ENCODE results near the gene OR52N5. TPM values are rescaled to one million over a fixed set of nuclear protein-coding genes. Genes with fewer than 3 reads are reported as not detected.
A peak's percentile ranks its signal among the peaks of the same experiment; 100 is the strongest.

OR52N5 gene
- not detected in 2 replicates for total RNA-seq (2014; rRNA removed; shearing (Covaris generic))

DNA sequence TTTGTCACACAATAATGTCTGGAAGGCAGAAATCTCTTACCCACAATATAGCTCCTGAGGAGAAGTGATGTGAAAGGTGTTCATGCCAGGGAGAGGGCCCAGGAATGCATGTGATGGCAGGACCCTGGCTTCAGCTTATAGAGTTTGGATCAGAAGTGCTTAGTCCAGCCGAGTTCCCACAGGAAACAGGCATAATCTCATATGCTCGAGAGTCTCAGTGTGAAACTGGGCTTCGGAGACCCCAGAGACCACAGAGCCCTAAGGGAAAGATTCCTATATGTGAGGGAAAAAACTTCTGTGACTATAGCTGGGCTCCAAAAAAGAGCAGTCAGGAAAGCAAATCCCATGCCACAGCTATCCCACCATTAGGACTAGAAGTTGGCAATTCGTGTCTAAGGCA lies at the start of gene OR52N5:
TSS of gene OR52N5 (minus strand) at position 101 of the 400 bp plus-strand sequence. CDS start 4,721 bp downstream, outside the sequence.
- in situ Hi-C loops (cut with HindIII; ENCODE audit: low sequenced_read_pairs), result no loop called here
- no peak for DNase-seq (ENCODE audit: low spot score)

- in situ Hi-C loops (cut with HindIII; ENCODE audit: low sequenced_read_pairs), result no loop called here
- DNase-seq (ENCODE audit: low spot score), result no peak
Observed at GRCh38 chr11:5831196-5831829, 48.2 kb upstream of the OR52N5 start.

- no peak for DNase-seq (ENCODE audit: low spot score)
- in situ Hi-C loops (cut with HindIII; ENCODE audit: low sequenced_read_pairs), result no loop called here
Observed at GRCh38 chr11:5818245-5818886, 35.2 kb upstream of the OR52N5 start.

GRCh38 chr11:5815534-5815933 lies 32.4 kb upstream of the OR52N5 start:
- in situ Hi-C loops (cut with HindIII; ENCODE audit: low sequenced_read_pairs), result no loop called here

DNA sequence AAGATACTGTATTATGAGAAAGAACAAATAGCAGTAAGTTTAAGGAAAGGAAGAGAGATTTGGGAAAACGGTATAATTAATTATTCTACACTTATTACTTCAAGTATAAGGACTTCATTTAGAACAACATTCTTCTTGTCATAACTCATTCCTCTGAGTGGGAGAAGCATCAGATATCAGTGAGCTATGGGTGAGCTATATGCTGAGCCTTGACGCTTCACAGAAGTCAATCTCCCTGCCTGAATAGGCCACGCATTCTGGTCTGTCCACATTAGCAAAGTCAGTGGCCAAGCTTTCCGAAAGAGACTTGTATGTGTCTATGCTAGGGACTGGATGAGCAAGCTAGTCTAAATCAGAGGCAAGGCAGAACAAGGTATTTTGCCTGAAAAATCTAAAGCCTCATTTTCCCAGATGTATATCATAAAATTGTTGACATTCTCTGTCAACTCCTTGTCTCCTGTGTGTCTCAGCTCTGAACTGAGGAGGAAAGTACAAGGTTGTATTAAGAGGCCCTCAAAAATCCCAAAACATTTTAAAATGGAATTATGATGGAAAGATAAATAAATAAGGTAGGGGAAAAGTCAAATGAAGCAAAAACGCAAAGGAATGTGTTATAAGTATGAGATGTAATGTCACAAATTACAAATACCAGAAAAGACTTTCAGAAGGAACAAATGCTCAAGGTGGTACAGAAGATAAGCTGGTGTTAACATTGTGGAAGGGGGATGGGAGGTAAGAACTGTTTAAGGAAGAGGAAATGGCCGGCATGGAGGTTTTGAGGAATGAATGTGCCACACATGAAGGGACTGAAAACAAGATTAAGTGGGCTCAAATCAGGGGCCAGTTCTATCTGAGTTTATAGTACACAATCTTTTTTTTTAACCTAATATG lies 27.0 kb upstream of the OR52N5 start:
- DNase-seq (ENCODE audit: low spot score), result no peak
- in situ Hi-C loops (cut with HindIII; ENCODE audit: low sequenced_read_pairs), result no loop called here

More at GRCh38 chr11:5815534-5815933, 32.4 kb upstream of the OR52N5 start:
- no peak for DNase-seq (ENCODE audit: low spot score)

DNA sequence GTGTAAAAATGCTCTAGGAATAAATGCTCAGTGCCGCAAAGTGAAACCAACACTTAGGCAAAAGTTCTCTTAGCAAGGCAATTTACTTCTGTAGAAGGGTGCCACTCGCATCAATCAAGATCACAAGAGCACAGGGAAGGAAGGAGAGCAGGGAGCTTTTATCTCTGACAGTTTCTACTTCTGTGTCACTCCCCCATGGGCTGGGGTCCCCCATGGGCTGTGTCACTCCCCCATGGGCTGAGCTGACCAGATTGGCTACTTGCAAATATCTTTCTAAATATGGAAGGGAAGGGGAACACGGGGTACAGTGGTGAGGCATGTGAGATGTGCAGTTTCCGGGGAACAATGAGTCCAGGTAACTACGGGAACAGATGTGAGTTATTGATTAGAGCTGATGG lies 26.0 kb upstream of the OR52N5 start:
- no peak for DNase-seq (ENCODE audit: low spot score)
- in situ Hi-C loops (cut with HindIII; ENCODE audit: low sequenced_read_pairs), result no loop called here

DNA sequence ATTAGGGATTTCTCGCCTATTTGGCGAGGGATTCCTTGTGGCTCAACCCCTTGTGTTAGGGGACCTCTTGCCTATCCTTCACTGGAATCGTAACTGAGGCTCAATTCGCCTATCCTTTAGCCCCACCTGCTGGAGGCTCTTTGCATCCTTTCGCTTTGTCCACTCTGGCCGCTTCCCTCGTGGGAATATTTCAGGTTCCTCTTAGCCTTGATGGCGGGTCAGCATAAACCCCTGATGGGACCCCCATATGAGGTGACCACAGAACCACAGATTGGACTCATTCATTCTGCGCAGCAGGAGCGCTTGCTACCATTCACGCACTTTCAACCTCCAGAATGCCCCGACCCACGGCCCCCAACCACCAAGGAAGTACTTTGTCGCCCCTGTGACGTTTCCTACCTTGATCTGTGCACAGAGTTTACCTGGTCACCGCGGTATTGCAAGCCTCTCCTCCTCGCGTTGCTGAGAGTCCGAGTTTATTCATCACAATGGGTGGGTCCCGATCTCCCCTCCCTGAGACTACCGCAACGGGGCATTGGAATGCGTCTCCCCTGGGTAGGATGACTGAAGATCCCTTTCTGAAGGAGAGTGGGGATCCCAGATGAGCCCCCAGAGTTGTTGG lies 25.5 kb upstream of the OR52N5 start, which contains the start of gene OR52N2:
TSS of gene OR52N2 (plus strand) at position 425 of the 622 bp plus-strand sequence. CDS start 11,412 bp downstream, outside the sequence.
- in situ Hi-C loops (cut with HindIII; ENCODE audit: low sequenced_read_pairs), result no loop called here
- DNase-seq (ENCODE audit: low spot score), result peak; percentile 83

GRCh38 chr11:5807580-5807979 lies 24.4 kb upstream of the OR52N5 start:
- in situ Hi-C loops (cut with HindIII; ENCODE audit: low sequenced_read_pairs), result no loop called here
- DNase-seq (ENCODE audit: low spot score), result no peak

- DNase-seq (ENCODE audit: low spot score), result no peak
- in situ Hi-C loops (cut with HindIII; ENCODE audit: low sequenced_read_pairs), result no loop called here
Observed at GRCh38 chr11:5803982-5804381, 20.8 kb upstream of the OR52N5 start.

- no peak for DNase-seq (ENCODE audit: low spot score)
Observed at GRCh38 chr11:5796541-5796940, 13.4 kb upstream of the OR52N5 start.

GRCh38 chr11:5791165-5791564 lies 8.0 kb upstream of the OR52N5 start, which contains the start of gene OR52N1:
TSS of gene OR52N1 (minus strand) at chr11:5791265. CDS start at chr11:5788816, 2,449 bp downstream.
- in situ Hi-C loops (cut with HindIII; ENCODE audit: low sequenced_read_pairs), result no loop called here
- no peak for DNase-seq (ENCODE audit: low spot score)

More at GRCh38 chr11:5796541-5796940, 13.4 kb upstream of the OR52N5 start:
- in situ Hi-C loops (cut with HindIII; ENCODE audit: low sequenced_read_pairs), result no loop called here

GRCh38 chr11:5767056-5767455 lies 16.1 kb downstream of the OR52N5 start:
- in situ Hi-C loops (cut with HindIII; ENCODE audit: low sequenced_read_pairs), result no loop called here
- DNase-seq (ENCODE audit: low spot score), result no peak

DNA sequence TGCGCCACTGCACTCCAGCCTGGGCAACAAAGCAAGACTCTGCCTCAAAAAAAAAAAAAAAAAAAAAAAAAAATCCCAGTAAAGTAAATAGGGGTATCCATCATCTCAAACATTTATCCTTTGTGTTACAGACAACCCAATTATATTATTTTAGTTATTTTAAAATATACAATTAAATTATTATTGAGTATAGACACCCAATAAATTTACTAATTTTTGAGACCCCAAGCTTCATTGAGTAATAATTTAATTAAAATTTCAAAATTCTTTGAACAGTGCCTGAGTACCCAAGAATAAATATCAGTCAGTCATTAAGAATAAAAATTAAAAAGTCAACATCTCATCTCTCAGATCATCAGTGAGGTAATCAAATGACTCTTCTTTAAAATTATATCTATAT lies 29.2 kb downstream of the OR52N5 start, which contains the start of gene OR52N4:
TSS of gene OR52N4 (plus strand) at position 301 of the 400 bp plus-strand sequence. CDS start 498 bp downstream, outside the sequence.
- no peak for DNase-seq (ENCODE audit: low spot score)
- in situ Hi-C loops (cut with HindIII; ENCODE audit: low sequenced_read_pairs), result no loop called here

DNA sequence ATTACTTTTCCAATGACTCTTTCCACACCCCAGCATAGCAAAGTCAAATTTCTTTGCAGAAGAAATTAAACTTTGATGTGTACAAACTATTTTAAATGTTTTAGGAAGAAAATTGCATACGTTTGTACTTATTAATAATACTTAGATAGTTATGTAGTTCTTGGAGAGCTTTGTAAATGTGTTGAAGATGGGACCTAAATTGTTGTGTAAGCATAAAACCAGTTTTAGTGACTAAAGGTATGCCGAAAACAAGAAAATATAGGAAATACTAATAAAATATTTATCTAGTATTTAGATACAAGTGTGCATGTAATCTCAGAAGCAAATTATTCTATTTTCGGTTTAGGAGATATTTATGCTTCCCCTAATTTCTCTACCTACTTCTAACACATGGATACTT lies 33.3 kb downstream of the OR52N5 start:
- no peak for DNase-seq (ENCODE audit: low spot score)
- in situ Hi-C loops (cut with HindIII; ENCODE audit: low sequenced_read_pairs), result no loop called here

- in situ Hi-C loops (cut with HindIII; ENCODE audit: low sequenced_read_pairs), result no loop called here
- DNase-seq (ENCODE audit: low spot score), result no peak
Observed at GRCh38 chr11:5746614-5747013, 36.5 kb downstream of the OR52N5 start.

GRCh38 chr11:5738431-5738830 lies 44.7 kb downstream of the OR52N5 start:
- in situ Hi-C loops (cut with HindIII; ENCODE audit: low sequenced_read_pairs), result no loop called here
- DNase-seq (ENCODE audit: low spot score), result no peak

DNA sequence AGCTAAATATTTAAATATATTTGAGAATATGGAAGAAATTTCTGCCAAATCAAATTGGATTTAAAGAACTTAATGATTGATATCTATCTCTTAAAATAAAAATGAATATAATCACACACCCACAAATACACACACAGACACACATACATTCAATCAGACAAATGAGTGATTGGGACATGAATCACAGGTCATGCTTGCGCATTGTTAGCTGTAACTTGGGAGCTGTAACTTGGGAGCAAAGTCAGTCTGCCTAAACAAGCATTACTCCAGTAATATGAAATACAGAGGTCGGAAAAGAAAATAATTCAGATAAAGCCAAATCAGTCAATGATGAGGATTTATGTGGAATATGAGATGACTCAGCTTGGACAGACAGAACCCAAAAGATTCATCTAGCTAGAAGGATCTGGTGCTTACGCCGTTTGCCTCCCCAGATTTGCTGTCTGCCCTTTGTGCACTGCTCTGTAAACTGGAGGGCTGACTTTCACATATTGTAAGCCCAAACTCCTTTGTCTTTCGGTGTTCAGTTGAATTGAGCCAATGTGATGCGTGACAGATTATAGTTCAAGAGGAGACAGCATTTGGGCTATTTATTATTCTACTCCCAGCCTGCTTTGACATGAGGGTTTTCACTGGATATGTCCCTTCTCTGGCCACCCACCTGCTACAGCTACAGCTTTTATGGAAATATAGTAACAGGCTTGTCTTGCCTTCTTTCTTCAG lies 45.3 kb downstream of the OR52N5 start:
- in situ Hi-C loops (cut with HindIII; ENCODE audit: low sequenced_read_pairs), result no loop called here
- DNase-seq (ENCODE audit: low spot score), result no peak

- in situ Hi-C loops (cut with HindIII; ENCODE audit: low sequenced_read_pairs), result no loop called here
- DNase-seq (ENCODE audit: low spot score), result no peak
Observed at GRCh38 chr11:5737091-5737490, 46.1 kb downstream of the OR52N5 start.

- no peak for DNase-seq (ENCODE audit: low spot score)
- in situ Hi-C loops (cut with HindIII; ENCODE audit: low sequenced_read_pairs), result no loop called here
Observed at GRCh38 chr11:5736396-5736795, 46.8 kb downstream of the OR52N5 start, which contains the start of gene OR56B1. TSS of gene OR56B1 (plus strand) at chr11:5736448. CDS start at chr11:5736517, 69 bp downstream.

Data from G401 (cell line).